ENCODE data around the gene BTBD2.

The BTBD2 gene

GRCh38 chr19:2048104-2048958 is 32.8 kb upstream of the BTBD2 start:
- TF ChIP-seq CTCF (IDR thresholded peaks at IDR 0.05; ENCODE audit: low read depth, low read length) = no peak
- Histone ChIP-seq H3K27ac (no peak overlapping the region), H3K36me3 (peaks cover 21% of the 10 kb centered on the region), H3K9me3 (ENCODE audit: severe bottlenecking) (no peaks in the 10 kb centered on the region), H3K27me3 (ENCODE audit: insufficient read depth, low read depth, severe bottlenecking) (no peaks in the 10 kb centered on the region), H3K4me3 (ENCODE audit: low read depth, low read length) (no peak overlapping the region)
- DNase-seq = no peak

- no peak for TF ChIP-seq CTCF (IDR thresholded peaks at IDR 0.05; ENCODE audit: low read depth, low read length)
- peaks cover 29% of the 10 kb centered on the region for H3K36me3 ChIP-seq
- H3K27ac ChIP-seq = no peak overlapping the region
- no peak for DNase-seq
- no peaks in the 10 kb centered on the region for H3K9me3 ChIP-seq (ENCODE audit: severe bottlenecking)
- H3K4me3 ChIP-seq (ENCODE audit: low read depth, low read length) = no peak overlapping the region
- no peaks in the 10 kb centered on the region for H3K27me3 ChIP-seq (ENCODE audit: insufficient read depth, low read depth, severe bottlenecking)
Observed at GRCh38 chr19:2047449-2048103, 32.1 kb upstream of the BTBD2 start.

- TF ChIP-seq CTCF (IDR thresholded peaks at IDR 0.05; ENCODE audit: low read depth, low read length) = no peak
- no peak for DNase-seq
- H3K4me3 ChIP-seq (ENCODE audit: low read depth, low read length) = no peak overlapping the region
- H3K36me3 ChIP-seq = peaks cover 33% of the 10 kb centered on the region
- no peak overlapping the region for H3K27ac ChIP-seq
- H3K9me3 ChIP-seq (ENCODE audit: severe bottlenecking) = no peaks in the 10 kb centered on the region
- no peaks in the 10 kb centered on the region for H3K27me3 ChIP-seq (ENCODE audit: insufficient read depth, low read depth, severe bottlenecking)
Observed at GRCh38 chr19:2047076-2047448, 31.5 kb upstream of the BTBD2 start.

- Histone ChIP-seq H3K27ac (no peak overlapping the region), H3K36me3 (peaks cover 33% of the 10 kb centered on the region), H3K4me3 (ENCODE audit: low read depth, low read length) (no peak overlapping the region), H3K9me3 (ENCODE audit: severe bottlenecking) (no peaks in the 10 kb centered on the region), H3K27me3 (ENCODE audit: insufficient read depth, low read depth, severe bottlenecking) (no peaks in the 10 kb centered on the region)
- no peak for DNase-seq
- TF ChIP-seq CTCF (IDR thresholded peaks at IDR 0.05; ENCODE audit: low read depth, low read length) = no peak
Observed at GRCh38 chr19:2046046-2046907, 30.8 kb upstream of the BTBD2 start.

- no peak for TF ChIP-seq CTCF (IDR thresholded peaks at IDR 0.05; ENCODE audit: low read depth, low read length)
- no peaks in the 10 kb centered on the region for H3K9me3 ChIP-seq (ENCODE audit: severe bottlenecking)
- no peak overlapping the region for H3K4me3 ChIP-seq (ENCODE audit: low read depth, low read length)
- DNase-seq = no peak
- H3K36me3 ChIP-seq = peaks cover 38% of the 10 kb centered on the region
- no peaks in the 10 kb centered on the region for H3K27me3 ChIP-seq (ENCODE audit: insufficient read depth, low read depth, severe bottlenecking)
- no peak overlapping the region for H3K27ac ChIP-seq
Observed at GRCh38 chr19:2045501-2046045, 30.1 kb upstream of the BTBD2 start.

Measured in WERI-Rb-1 (cell line).